Astrocyte (in vitro differentiated cells and primary cell): ENCODE data around the gene RARB. TPM values are rescaled to one million over a fixed set of nuclear protein-coding genes. Genes with fewer than 3 reads are reported as not detected.

Experiments used
- DNase-seq: peaks from one replicate; pipeline ENCODE4 v3.0.0-alpha.2; 2010; ENCODE audit warnings: low read depth
- FAIRE-seq: peaks from 2 replicates; lab custom pipeline; 2011; peaks lifted over from hg19 to GRCh38; lab: Jason Lieb, UNC
- H2AFZ ChIP-seq: 2 replicates; pipeline ENCODE4 v1.6.0; 2012; ENCODE audit warnings: low read depth, low read length, inconsistent platforms
- H3K27ac ChIP-seq: 2 replicates; pipeline ENCODE4 v1.5.1; 2011; ENCODE audit warnings: low read depth, low read length, inconsistent platforms
- H3K27me3 ChIP-seq: 2 replicates; pipeline ENCODE4 v1.6.0; 2011; ENCODE audit warnings: low read length, inconsistent platforms; ENCODE audit not compliant: insufficient read depth
- H3K36me3 ChIP-seq: 2 replicates; pipeline ENCODE4 v1.5.1; 2011; ENCODE audit warnings: low read length, inconsistent platforms; ENCODE audit not compliant: insufficient read depth
- H3K4me1 ChIP-seq: 2 replicates; pipeline ENCODE4 v1.5.1; 2011; ENCODE audit warnings: low read length, inconsistent platforms; ENCODE audit not compliant: insufficient read depth
- H3K4me2 ChIP-seq: 2 replicates; pipeline ENCODE4 v1.6.0; 2012; ENCODE audit warnings: low read length, inconsistent platforms
- H3K4me3 ChIP-seq: 2 replicates; pipeline ENCODE4 v1.5.1; 2011; ENCODE audit warnings: low read depth, mild to moderate bottlenecking, low read length, inconsistent platforms; ENCODE audit not compliant: insufficient read depth
- H3K79me2 ChIP-seq: 2 replicates; pipeline ENCODE4 v1.6.0; 2012; ENCODE audit warnings: mild to moderate bottlenecking, low read length, inconsistent platforms; ENCODE audit not compliant: insufficient read depth
- H3K9ac ChIP-seq: 2 replicates; pipeline ENCODE4 v1.6.0; 2012; ENCODE audit warnings: mild to moderate bottlenecking, low read length, inconsistent platforms
- H3K9me3 ChIP-seq: 2 replicates; pipeline ENCODE4 v1.5.1; 2012; ENCODE audit warnings: low read depth, mild to moderate bottlenecking, low read length, inconsistent platforms; ENCODE audit not compliant: insufficient read depth
- H4K20me1 ChIP-seq: 2 replicates; pipeline ENCODE4 v1.6.0; 2012; ENCODE audit warnings: low read length, inconsistent platforms; ENCODE audit not compliant: insufficient read depth
- H3K27ac Mint-ChIP-seq: one replicate; pipeline ENCODE4 v1.8.0; 2021; ENCODE audit warnings: mild to moderate bottlenecking, mixed read lengths; ENCODE audit not compliant: unreplicated experiment
- H3K27me3 Mint-ChIP-seq: one replicate; pipeline ENCODE4 v1.8.0; 2021; ENCODE audit warnings: low read depth, mixed read lengths; ENCODE audit not compliant: unreplicated experiment
- H3K36me3 Mint-ChIP-seq: one replicate; pipeline ENCODE4 v1.8.0; 2021; ENCODE audit warnings: low read depth, mixed read lengths; ENCODE audit not compliant: unreplicated experiment
- H3K4me1 Mint-ChIP-seq: one replicate; pipeline ENCODE4 v1.8.0; 2021; ENCODE audit warnings: low read depth, mixed read lengths; ENCODE audit not compliant: unreplicated experiment
- H3K4me3 Mint-ChIP-seq: one replicate; pipeline ENCODE4 v1.8.0; 2021; ENCODE audit warnings: mild to moderate bottlenecking, moderate library complexity, mixed read lengths; ENCODE audit not compliant: unreplicated experiment
- H3K9me3 Mint-ChIP-seq: one replicate; pipeline ENCODE4 v1.8.0; 2021; ENCODE audit warnings: mild to moderate bottlenecking, mixed read lengths; ENCODE audit not compliant: unreplicated experiment
- EZH2 ChIP-seq: IDR thresholded peaks from 2 replicates; pipeline ENCODE4 v1.6.1; 2012; ENCODE audit warnings: mild to moderate bottlenecking, low read length, inconsistent platforms; ENCODE audit not compliant: insufficient read depth
- total RNA-seq: library from RNA; stranded (reverse); gene quantifications from 2 replicates; pipeline ENCODE4 v1.2.1, GENCODE V29; 2021
- TF ChIP-seq, protein P1 (sequence below): IDR thresholded peaks from 2 replicates; pipeline ENCODE4 v1.5.1; 2011; ENCODE audit warnings: low read depth, mild to moderate bottlenecking, inconsistent platforms, low read length, moderate library complexity; ENCODE audit not compliant: insufficient read depth

The RARB gene
- total RNA-seq, 1 donor from 2014 or later, result 0.27 TPM

DNA sequence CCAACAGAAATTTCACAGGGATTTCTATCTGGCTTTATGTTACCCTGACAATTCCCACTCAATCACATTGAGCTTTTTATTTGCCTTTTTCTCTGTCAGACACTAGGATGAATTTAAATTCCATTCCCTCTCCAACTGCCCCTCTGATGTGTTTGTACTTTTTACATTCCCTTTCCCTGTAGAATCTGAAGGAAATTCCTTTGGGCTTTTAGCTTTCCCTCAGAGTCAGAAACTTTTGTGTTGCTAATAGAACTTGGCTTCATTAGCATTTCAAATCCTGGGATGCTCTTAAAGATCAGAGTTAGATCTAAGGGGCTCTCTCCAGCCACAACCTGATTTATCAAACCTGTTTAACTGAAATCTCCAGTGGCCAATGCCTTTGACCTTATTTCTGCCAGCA is 7.9 kb upstream of the RARB start:
- peaks cover 17% of the 10 kb centered on the region for H3K4me1 ChIP-seq
- no peak overlapping the region for H3K4me2 ChIP-seq
- H3K79me2 ChIP-seq, result no peaks in the 10 kb centered on the region
- DNase-seq (no peak), FAIRE-seq (no peak)
- H3K4me3 ChIP-seq, result no peak overlapping the region
- no peaks in the 10 kb centered on the region for H3K36me3 ChIP-seq
- H3K27ac ChIP-seq, result no peak overlapping the region
- no peak overlapping the region for H3K27ac Mint-ChIP-seq
- H3K9me3 ChIP-seq, result no peaks in the 10 kb centered on the region
- H3K27me3 Mint-ChIP-seq, result no peaks in the 10 kb centered on the region
- H3K36me3 Mint-ChIP-seq, result no peaks in the 10 kb centered on the region
- no peak overlapping the region for H2AFZ ChIP-seq
- no peak overlapping the region for H3K4me3 Mint-ChIP-seq
- TF ChIP-seq, protein P1, sequence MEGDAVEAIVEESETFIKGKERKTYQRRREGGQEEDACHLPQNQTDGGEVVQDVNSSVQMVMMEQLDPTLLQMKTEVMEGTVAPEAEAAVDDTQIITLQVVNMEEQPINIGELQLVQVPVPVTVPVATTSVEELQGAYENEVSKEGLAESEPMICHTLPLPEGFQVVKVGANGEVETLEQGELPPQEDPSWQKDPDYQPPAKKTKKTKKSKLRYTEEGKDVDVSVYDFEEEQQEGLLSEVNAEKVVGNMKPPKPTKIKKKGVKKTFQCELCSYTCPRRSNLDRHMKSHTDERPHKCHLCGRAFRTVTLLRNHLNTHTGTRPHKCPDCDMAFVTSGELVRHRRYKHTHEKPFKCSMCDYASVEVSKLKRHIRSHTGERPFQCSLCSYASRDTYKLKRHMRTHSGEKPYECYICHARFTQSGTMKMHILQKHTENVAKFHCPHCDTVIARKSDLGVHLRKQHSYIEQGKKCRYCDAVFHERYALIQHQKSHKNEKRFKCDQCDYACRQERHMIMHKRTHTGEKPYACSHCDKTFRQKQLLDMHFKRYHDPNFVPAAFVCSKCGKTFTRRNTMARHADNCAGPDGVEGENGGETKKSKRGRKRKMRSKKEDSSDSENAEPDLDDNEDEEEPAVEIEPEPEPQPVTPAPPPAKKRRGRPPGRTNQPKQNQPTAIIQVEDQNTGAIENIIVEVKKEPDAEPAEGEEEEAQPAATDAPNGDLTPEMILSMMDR, result no peak
- no peak for TF ChIP-seq EZH2
- H3K9ac ChIP-seq, result no peak overlapping the region
- no peaks in the 10 kb centered on the region for H3K27me3 ChIP-seq
- H3K4me1 Mint-ChIP-seq, result peaks cover 28% of the 10 kb centered on the region
- H4K20me1 ChIP-seq, result no peaks in the 10 kb centered on the region
- H3K9me3 Mint-ChIP-seq, result peaks cover 5% of the 10 kb centered on the region

- peaks cover 18% of the 10 kb centered on the region for H3K4me1 ChIP-seq
- Mint-ChIP-seq H3K4me1 (peaks cover 34% of the 10 kb centered on the region), H3K9me3 (peaks cover 5% of the 10 kb centered on the region), H3K27ac (no peak overlapping the region), H3K36me3 (no peaks in the 10 kb centered on the region), H3K27me3 (no peaks in the 10 kb centered on the region), H3K4me3 (no peak overlapping the region)
- H3K27ac ChIP-seq, result no peak overlapping the region
- H3K4me3 ChIP-seq, result no peak overlapping the region
- no peaks in the 10 kb centered on the region for H3K9me3 ChIP-seq
- FAIRE-seq (no peak), DNase-seq (no peak)
- H3K27me3 ChIP-seq, result no peaks in the 10 kb centered on the region
- H3K9ac ChIP-seq, result no peak overlapping the region
- H2AFZ ChIP-seq, result no peak overlapping the region
- H3K79me2 ChIP-seq, result no peaks in the 10 kb centered on the region
- H4K20me1 ChIP-seq, result no peaks in the 10 kb centered on the region
- H3K4me2 ChIP-seq, result no peak overlapping the region
- H3K36me3 ChIP-seq, result no peaks in the 10 kb centered on the region
- TF ChIP-seq EZH2, result no peak
- TF ChIP-seq, protein P1, result no peak
Measured at GRCh38 chr3:25420885-25421284, 7.2 kb upstream of the RARB start.

DNA sequence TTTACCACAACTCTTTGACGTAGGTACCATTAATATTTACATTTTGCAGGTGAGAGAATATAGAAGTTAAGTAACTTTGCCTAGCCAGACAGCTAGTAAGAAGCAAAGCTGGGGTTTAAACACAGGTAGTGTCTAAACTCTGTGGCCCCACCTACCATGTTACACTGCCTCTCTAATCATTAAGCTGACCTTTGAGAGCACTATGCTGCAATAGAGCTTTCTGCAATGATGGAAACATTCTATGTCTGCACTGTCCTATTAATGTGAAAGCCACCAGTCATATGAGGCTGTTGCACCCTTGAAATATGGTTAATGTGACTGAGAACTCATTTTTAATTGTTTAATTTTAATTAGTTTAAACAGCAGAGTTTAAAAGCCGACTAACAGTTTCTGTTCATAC is 6.3 kb upstream of the RARB start:
- no peaks in the 10 kb centered on the region for H3K9me3 ChIP-seq
- H3K9ac ChIP-seq, result no peak overlapping the region
- H4K20me1 ChIP-seq, result no peaks in the 10 kb centered on the region
- no peak overlapping the region for H2AFZ ChIP-seq
- Mint-ChIP-seq H3K9me3 (peaks cover 5% of the 10 kb centered on the region), H3K4me1 (peaks cover 42% of the 10 kb centered on the region), H3K4me3 (no peak overlapping the region), H3K27me3 (no peaks in the 10 kb centered on the region), H3K36me3 (no peaks in the 10 kb centered on the region), H3K27ac (no peak overlapping the region)
- no peaks in the 10 kb centered on the region for H3K36me3 ChIP-seq
- no peaks in the 10 kb centered on the region for H3K27me3 ChIP-seq
- H3K79me2 ChIP-seq, result no peaks in the 10 kb centered on the region
- FAIRE-seq (no peak), DNase-seq (no peak)
- H3K4me1 ChIP-seq, result peaks cover 27% of the 10 kb centered on the region
- no peak overlapping the region for H3K4me2 ChIP-seq
- H3K4me3 ChIP-seq, result no peak overlapping the region
- no peak overlapping the region for H3K27ac ChIP-seq
- TF ChIP-seq, protein P1, result no peak
- TF ChIP-seq EZH2, result no peak
